ENCODE data around the gene ZNF385A. TPM values are rescaled to one million over a fixed set of nuclear protein-coding genes. Genes with fewer than 3 reads are reported as not detected.

Gene ZNF385A
- total RNA-seq, 1 experiment from 2014 or later: 5.7 TPM

DNA sequence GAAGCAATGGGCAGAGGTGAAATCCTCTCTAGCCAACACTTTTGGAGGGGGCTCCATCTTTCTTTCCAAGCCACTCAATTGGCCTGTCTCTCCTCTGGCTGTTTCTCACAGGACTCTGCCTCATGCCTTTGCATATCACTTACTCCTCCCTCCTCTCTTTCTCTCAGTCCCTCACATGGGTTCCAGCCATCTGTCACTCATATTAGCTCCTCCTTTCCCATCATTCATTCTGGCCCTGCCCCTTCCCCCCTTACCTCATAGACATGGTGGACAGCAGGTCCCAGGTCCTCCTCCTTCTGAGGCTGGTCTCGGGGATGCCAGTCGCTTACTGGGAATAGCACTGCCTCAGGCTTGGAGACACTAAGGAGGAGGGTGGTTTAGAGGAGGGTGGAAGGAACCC, 16.6 kb upstream of the ZNF385A start:
- no peak overlapping the region for H3K23ac ChIP-seq (ENCODE audit: insufficient read length, low read depth, low read length)
- H4K91ac ChIP-seq (ENCODE audit: insufficient read length, low read depth, low read length): no peak overlapping the region
- H3T11ph ChIP-seq (ENCODE audit: low read length): no peak overlapping the region
- no peak overlapping the region for H2BK15ac ChIP-seq (ENCODE audit: low read depth, low read length)
- no CpG with 5 or more reads among the region's 2 CpGs for WGBS (ENCODE audit: extremely low coverage, insufficient read length, low lambda C conversion rate)
- no peak overlapping the region for H2AK5ac ChIP-seq (ENCODE audit: insufficient read length, low read length)
- H3K27ac ChIP-seq (ENCODE audit: insufficient read length, low read depth, low read length): no peak overlapping the region
- no peaks in the 10 kb centered on the region for H3K27me3 ChIP-seq (ENCODE audit: insufficient read depth, low read length)
- no peak overlapping the region for H2AFZ ChIP-seq (ENCODE audit: low read length)
- H2BK12ac ChIP-seq (ENCODE audit: insufficient read length, low read depth, low read length): no peak overlapping the region
- no peaks in the 10 kb centered on the region for H3K79me2 ChIP-seq (ENCODE audit: insufficient read depth, low read length)
- no peak overlapping the region for H3K4me3 Mint-ChIP-seq
- TF ChIP-seq CTCF (conservative IDR thresholded peaks at IDR 0.05): no peak
- no peak overlapping the region for H2BK5ac ChIP-seq (ENCODE audit: insufficient read length, low read length)
- H3K9ac ChIP-seq (ENCODE audit: extremely low read depth, insufficient read length, low read length): no peak overlapping the region
- no peaks in the 10 kb centered on the region for H3K4me1 ChIP-seq (ENCODE audit: insufficient read depth, low read length)
- peaks cover 1% of the 10 kb centered on the region; the same call in 1 of the 2 replicates for H3K27me3 Mint-ChIP-seq (ENCODE audit: low read depth)
- no peak overlapping the region for H4K8ac ChIP-seq (replicated peaks; ENCODE audit: insufficient read length, low read depth, low read length)
- no peak overlapping the region for H3K18ac ChIP-seq (ENCODE audit: insufficient read length, low read depth, low read length)
- no peaks in the 10 kb centered on the region for H3K23me2 ChIP-seq (ENCODE audit: insufficient read length, low read depth, low read length, poor library complexity, severe bottlenecking)
- H4K20me1 ChIP-seq (ENCODE audit: control insufficient read depth, insufficient read depth, insufficient read length): no peaks in the 10 kb centered on the region
- no peak overlapping the region for H2BK20ac ChIP-seq (ENCODE audit: low read depth, low read length, poor library complexity, severe bottlenecking)
- no peak overlapping the region for H3K14ac ChIP-seq (ENCODE audit: insufficient read depth, low read length)
- peaks cover 12 to 44% (median 37%) of the 10 kb centered on the region in 3 experiments for H3K36me3 Mint-ChIP-seq (ENCODE audit: insufficient read depth in 1 of 3, low read depth in 3 of 3)
- no peak overlapping the region for H3K27ac Mint-ChIP-seq
- no peak overlapping the region for H3K56ac ChIP-seq (ENCODE audit: insufficient read length, low read depth, low read length)
- no peak overlapping the region for H4K5ac ChIP-seq (ENCODE audit: insufficient read length, low read depth, low read length)
- H2BK120ac ChIP-seq (ENCODE audit: low read depth, low read length, poor library complexity, severe bottlenecking): no peak overlapping the region
- no peaks in the 10 kb centered on the region for H3K79me1 ChIP-seq (ENCODE audit: insufficient read depth, low read depth, low read length, poor library complexity, severe bottlenecking)
- no peak overlapping the region for H3K4ac ChIP-seq (ENCODE audit: low read depth, low read length)
- no peak overlapping the region for H3K4me2 ChIP-seq (ENCODE audit: insufficient read depth, insufficient read length, low read length)
- H3K9me3 ChIP-seq (ENCODE audit: control insufficient read depth, low read depth, low read length): no peaks in the 10 kb centered on the region
- H3K9me3 Mint-ChIP-seq: no peaks in the 10 kb centered on the region
- peaks cover 3 to 7% of the 10 kb centered on the region in 2 experiments for H3K4me1 Mint-ChIP-seq
- DNase-seq: no peak
